Measurements from ENCODE around the gene MRPL52.

MRPL52 gene

GRCh38 chr14:22875003-22875747, 45.5 kb downstream of the MRPL52 start:
- no peak for FAIRE-seq
- no peak for DNase-seq (ENCODE audit: extremely low spot score, insufficient read length, low read depth)

- no peak for DNase-seq (ENCODE audit: extremely low spot score, insufficient read length, low read depth)
- no peak for FAIRE-seq
Measured at GRCh38 chr14:22875748-22876319, 46.1 kb downstream of the MRPL52 start.

- FAIRE-seq (no peak), DNase-seq (ENCODE audit: extremely low spot score, insufficient read length, low read depth) (no peak)
Measured at GRCh38 chr14:22877000-22877501, 47.4 kb downstream of the MRPL52 start.

DNA sequence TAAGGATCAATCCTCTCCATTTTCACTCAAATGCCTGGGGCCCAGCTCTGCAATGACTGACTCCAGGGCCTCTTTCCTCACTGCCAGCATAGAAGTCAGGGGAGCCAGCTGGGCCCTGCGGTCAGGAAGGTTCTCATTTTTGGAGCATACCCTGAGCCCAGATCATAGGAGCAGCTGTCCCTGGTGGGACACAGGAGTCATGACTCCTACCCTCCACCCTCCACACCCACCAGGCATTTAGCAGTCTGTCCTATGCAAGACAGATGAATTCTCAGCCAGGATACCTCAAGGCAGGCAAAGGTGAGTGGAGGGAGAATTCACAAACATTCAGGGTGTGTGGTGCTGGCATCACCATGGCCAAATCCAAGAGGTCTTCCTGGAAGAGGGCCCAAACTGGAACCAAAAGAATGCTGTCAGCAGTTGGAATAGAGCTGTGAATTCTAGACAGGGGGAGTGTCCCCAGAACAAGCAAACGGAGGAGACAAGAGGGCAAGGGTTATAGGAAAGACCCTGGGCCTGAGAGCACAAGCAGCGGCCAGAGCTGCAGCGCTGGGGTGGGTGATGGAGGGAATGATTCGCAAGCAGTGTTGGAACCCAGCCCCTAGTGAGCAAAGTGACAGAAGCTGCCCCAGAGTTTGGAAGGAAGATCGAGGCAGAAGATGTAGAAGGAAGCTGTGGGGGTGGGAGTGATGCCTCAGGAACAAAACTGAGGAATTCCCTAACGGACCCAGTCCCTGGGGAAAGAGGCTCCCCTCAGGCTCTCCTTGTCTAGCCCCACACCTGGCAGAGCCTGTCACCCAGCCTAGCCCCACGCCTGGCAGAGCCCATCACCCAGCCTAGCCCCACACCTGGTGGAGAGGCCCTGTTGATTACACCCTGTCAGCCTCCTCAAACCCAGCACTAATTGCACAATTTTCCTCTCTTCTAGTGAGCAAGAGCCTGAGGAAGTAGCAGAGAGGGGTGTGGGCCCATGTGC, 48.9 kb downstream of the MRPL52 start:
- DNase-seq (ENCODE audit: extremely low spot score, insufficient read length, low read depth) (no peak), FAIRE-seq (no peak)

GRCh38 chr14:22882064-22882463, 52.4 kb downstream of the MRPL52 start:
- FAIRE-seq (no peak), DNase-seq (ENCODE audit: extremely low spot score, insufficient read length, low read depth) (no peak)

GRCh38 chr14:22882529-22883172, 53.0 kb downstream of the MRPL52 start:
- DNase-seq (ENCODE audit: extremely low spot score, insufficient read length, low read depth) (no peak), FAIRE-seq (no peak)

- DNase-seq (ENCODE audit: extremely low spot score, insufficient read length, low read depth) (no peak), FAIRE-seq (no peak)
Measured at GRCh38 chr14:22883173-22883976, 53.7 kb downstream of the MRPL52 start, which contains the start of gene REM2. Gene REM2 (plus strand): TSS chr14:22883222. CDS start chr14:22883288, 66 bp downstream.

GRCh38 chr14:22884076-22884737, 54.5 kb downstream of the MRPL52 start:
- FAIRE-seq (no peak), DNase-seq (ENCODE audit: extremely low spot score, insufficient read length, low read depth) (no peak)

All from GM18507 (cell line).